ENCODE results near the gene KCTD13.
A peak's percentile ranks its signal among the peaks of the same experiment; 100 is the strongest.

KCTD13 gene

DNA sequence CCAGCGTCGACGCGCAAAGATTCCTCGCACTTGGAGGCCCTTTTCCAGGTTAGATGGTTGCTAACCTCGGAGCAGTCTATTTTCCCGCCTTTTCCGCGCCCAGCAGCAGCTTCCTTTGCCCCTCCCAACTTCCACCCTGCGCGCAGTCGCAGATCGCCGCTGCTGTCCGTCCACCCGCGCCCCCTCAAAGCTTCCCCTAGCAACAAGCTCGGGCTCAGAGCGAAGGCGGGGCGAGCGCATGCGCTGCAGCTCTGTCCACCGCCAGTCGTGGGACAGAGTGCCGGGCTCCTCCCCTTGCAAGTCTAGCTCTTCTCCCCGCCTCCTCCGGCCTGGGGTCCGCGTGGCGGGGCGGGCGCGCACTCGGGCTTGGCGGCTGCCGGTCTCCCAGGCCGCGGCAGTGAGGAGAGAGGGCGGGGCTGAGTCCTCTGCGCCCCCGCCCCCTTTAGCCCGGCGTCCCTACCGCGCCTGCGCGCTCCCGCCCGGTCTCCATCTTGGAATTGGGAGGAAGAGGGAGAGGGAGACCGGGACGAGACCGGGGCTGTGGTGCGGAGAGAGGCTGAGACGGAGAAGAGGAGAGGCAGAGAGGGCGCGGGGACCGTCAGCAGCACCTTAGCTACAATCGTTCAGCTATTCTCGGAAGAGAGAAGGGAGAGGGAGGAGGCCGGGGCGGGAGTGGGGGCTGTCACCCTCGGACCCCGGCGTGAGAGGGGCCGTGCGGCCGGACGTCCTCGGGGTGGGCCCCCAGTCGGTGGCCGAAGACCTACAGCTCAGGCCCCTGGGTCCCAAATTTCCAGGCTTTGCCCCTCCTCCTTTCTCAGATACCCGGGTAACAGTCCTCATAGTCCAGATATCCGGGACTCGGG, 47.6 kb upstream of the KCTD13 start, which contains the start of gene TAOK2 (continued):
- TF ChIP-seq ZNF830 (tag by site-specific recombination; IDR thresholded peaks at IDR 0.05; ENCODE audit: low read depth) (no peak), ZNF639 (tag by site-specific recombination; IDR thresholded peaks at IDR 0.05) (peak; percentile 74), ZNF155 (tag by site-specific recombination; IDR thresholded peaks at IDR 0.05) (no peak), PRDM2 (tag by site-specific recombination; IDR thresholded peaks at IDR 0.05; ENCODE audit: borderline replicate concordance) (no peak), ZNF529 (tag by site-specific recombination; IDR thresholded peaks at IDR 0.05; ENCODE audit: insufficient replicate concordance) (no peak), ZBTB20 (tag by site-specific recombination; IDR thresholded peaks at IDR 0.05) (peak; percentile 89; the same call in 1 of the 2 replicates), FEZF1 (tag by site-specific recombination; IDR thresholded peaks at IDR 0.05) (no peak), ZFP69B (tag by site-specific recombination; IDR thresholded peaks at IDR 0.05) (peak; percentile 92), ZNF561 (tag by site-specific recombination; IDR thresholded peaks at IDR 0.05; ENCODE audit: borderline replicate concordance) (peak; percentile 59), ZNF560 (tag by site-specific recombination; IDR thresholded peaks at IDR 0.05; ENCODE audit: borderline replicate concordance) (no peak; the same call in 1 of the 2 replicates), KLF17 (tag by site-specific recombination; IDR thresholded peaks at IDR 0.05) (peak; percentile 69), KLF10 (tag by site-specific recombination; IDR thresholded peaks at IDR 0.05) (peak; percentile 40; the same call in 1 of the 2 replicates), ZNF654 (tag by site-specific recombination; IDR thresholded peaks at IDR 0.05; ENCODE audit: low read depth) (no peak), ZNF398 (tag by site-specific recombination; IDR thresholded peaks at IDR 0.05) (peak; percentile 28; the same call in 1 of the 2 replicates), ZNF24 (tag by site-specific recombination; IDR thresholded peaks at IDR 0.05) (no peak; the same call in 1 of the 2 replicates), ZNF707 (tag by site-specific recombination; IDR thresholded peaks at IDR 0.05) (no peak), ZNF175 (tag by site-specific recombination; IDR thresholded peaks at IDR 0.05) (no peak), ZNF354C (tag by site-specific recombination; IDR thresholded peaks at IDR 0.05; ENCODE audit: borderline replicate concordance, low read depth) (no peak), REPIN1 (tag by site-specific recombination; IDR thresholded peaks at IDR 0.05; ENCODE audit: low read depth) (0 out of 2 replicates have a peak, but pooled peaks have one; percentile 86)
- TF ChIP-seq, protein P1, sequence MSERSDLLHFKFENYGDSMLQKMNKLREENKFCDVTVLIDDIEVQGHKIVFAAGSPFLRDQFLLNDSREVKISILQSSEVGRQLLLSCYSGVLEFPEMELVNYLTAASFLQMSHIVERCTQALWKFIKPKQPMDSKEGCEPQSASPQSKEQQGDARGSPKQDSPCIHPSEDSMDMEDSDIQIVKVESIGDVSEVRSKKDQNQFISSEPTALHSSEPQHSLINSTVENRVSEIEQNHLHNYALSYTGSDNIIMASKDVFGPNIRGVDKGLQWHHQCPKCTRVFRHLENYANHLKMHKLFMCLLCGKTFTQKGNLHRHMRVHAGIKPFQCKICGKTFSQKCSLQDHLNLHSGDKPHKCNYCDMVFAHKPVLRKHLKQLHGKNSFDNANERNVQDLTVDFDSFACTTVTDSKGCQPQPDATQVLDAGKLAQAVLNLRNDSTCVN (tag by site-specific recombination; optimal IDR thresholded peaks at IDR 0.05): peak; percentile 99
- TF ChIP-seq, protein P2, sequence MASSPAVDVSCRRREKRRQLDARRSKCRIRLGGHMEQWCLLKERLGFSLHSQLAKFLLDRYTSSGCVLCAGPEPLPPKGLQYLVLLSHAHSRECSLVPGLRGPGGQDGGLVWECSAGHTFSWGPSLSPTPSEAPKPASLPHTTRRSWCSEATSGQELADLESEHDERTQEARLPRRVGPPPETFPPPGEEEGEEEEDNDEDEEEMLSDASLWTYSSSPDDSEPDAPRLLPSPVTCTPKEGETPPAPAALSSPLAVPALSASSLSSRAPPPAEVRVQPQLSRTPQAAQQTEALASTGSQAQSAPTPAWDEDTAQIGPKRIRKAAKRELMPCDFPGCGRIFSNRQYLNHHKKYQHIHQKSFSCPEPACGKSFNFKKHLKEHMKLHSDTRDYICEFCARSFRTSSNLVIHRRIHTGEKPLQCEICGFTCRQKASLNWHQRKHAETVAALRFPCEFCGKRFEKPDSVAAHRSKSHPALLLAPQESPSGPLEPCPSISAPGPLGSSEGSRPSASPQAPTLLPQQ (tag by site-specific recombination; IDR thresholded peaks at IDR 0.05): peak; percentile 94
- TF ChIP-seq, protein P3, sequence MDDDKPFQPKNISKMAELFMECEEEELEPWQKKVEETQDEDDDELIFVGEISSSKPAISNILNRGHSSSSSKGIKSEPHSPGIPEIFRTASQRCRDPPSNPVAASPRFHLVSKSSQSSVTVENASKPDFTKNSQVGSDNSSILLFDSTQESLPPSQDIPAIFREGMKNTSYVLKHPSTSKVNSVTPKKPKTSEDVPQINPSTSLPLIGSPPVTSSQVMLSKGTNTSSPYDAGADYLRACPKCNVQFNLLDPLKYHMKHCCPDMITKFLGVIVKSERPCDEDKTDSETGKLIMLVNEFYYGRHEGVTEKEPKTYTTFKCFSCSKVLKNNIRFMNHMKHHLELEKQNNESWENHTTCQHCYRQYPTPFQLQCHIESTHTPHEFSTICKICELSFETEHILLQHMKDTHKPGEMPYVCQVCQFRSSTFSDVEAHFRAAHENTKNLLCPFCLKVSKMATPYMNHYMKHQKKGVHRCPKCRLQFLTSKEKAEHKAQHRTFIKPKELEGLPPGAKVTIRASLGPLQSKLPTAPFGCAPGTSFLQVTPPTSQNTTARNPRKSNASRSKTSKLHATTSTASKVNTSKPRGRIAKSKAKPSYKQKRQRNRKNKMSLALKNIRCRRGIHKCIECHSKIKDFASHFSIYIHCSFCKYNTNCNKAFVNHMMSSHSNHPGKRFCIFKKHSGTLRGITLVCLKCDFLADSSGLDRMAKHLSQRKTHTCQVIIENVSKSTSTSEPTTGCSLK (tag by site-specific recombination; IDR thresholded peaks at IDR 0.05): no peak
